ENCODE results near the gene HOXC9.

Gene HOXC9

DNA sequence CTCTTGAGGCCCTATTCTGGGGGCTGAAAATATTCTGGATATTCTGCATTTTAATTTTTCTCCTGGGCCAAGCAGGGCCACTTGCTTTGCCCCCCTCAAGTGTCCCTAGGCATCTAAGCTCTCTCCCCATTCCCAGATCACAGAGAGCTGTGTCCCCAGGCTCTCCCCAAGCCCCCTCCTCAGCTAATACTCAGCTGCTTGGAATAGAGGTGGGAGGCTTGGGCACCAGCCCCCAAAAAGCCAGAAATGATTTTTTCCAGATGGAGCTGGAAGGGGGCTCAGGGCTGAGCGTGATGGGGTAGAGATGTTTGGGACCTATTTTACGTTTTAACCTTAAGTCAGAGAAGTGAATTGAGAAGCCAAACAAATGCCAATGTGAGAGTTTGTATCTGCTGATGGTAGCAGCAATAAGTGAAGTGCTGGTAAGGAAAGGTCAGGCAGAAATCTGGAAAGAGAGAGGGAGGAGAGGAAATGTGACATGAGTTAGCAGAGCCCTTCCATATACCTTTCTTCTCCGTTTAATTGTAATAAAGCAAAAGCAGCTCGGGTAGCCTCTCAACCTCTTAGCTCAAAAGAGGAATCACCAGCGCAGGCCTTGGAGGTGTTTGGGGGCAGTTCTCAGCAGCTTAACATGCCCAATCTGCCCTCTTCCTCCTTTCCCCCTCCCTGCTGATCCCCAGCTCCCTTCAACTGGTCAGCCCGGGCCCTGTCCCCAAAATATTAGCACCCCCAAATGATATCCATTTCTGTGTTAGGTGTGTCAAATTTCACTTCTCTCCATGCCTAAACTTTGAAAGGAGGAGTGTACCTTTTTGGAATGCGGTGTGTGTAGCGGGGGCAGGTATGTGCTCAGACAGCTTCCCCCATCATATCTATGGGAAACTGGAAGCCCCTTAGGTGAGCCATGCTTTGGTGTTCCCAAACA, 23.3 kb downstream of the HOXC9 start:
- no peak overlapping the region for H3K27ac ChIP-seq
- TF ChIP-seq CTCF (IDR thresholded peaks at IDR 0.05) (no peak), ZFX (IDR thresholded peaks at IDR 0.05; ENCODE audit: borderline replicate concordance) (no peak)

DNA sequence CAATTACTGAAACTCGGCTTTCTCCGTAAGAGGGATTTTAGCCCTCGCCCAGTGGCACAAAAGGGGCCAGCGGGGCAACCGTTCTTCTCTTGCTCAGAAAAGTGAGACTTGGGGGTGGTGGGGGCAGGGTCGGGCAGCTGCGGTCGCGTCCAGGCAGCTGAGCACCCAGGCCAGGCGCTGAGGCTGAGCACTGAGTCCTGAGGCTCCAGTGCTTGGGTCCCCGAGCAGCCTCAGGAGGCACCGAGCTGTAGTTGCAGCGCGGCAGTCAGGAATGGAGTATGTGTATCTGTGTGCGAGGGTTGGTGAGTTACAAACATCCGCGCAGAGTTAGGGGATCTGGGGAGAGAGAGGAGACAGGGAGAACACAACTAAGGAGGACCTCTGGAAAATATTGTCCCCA, 24.2 kb downstream of the HOXC9 start:
- no peak overlapping the region for H3K27ac ChIP-seq
- TF ChIP-seq CTCF (IDR thresholded peaks at IDR 0.05): no peak
- TF ChIP-seq ZFX (IDR thresholded peaks at IDR 0.05; ENCODE audit: borderline replicate concordance): no peak

DNA sequence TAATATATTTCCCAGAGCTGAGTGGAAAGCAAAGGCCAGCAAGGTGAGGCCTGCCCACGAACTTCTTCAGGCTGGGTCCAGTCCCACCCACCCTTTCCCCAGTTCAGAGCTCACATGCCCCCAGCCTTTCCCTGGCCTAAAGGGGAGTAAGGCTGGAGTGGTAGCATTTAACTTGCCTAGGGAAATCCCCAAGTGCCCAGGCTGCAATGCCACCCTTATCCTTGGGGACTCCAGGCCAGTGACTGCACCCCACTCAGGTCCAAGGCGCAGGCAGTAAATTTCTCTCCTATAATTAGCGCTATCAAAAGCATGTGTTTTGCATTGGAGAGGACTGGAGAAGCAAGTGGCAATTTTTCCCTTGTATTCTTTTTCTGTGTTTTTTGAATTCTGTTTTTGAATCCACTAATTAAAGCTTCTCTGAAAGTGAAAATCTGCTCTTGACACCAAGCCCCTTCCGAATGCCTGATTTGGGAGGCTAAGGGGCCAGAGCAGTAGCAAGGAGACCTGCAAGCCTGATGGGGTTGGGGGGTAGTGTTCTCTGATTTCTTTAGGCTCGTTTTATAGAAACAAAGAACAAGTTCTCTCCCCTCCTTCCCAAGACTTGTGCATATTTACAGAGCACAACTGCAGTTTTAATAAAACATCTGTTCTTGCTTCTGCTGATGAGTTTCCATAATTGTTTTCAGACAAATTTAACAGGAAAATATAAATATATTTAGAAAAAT, 24.8 kb downstream of the HOXC9 start:
- no peak for TF ChIP-seq CTCF (IDR thresholded peaks at IDR 0.05)
- no peak for TF ChIP-seq ZFX (IDR thresholded peaks at IDR 0.05; ENCODE audit: borderline replicate concordance)
- H3K27ac ChIP-seq: no peak overlapping the region

- no peak overlapping the region for H3K27ac ChIP-seq
- TF ChIP-seq ZFX (IDR thresholded peaks at IDR 0.05; ENCODE audit: borderline replicate concordance) (no peak), CTCF (IDR thresholded peaks at IDR 0.05) (no peak)
Measured at GRCh38 chr12:54025499-54026405, 25.8 kb downstream of the HOXC9 start.

GRCh38 chr12:54026640-54027441, 26.9 kb downstream of the HOXC9 start:
- H3K27ac ChIP-seq: no peak overlapping the region
- TF ChIP-seq CTCF (IDR thresholded peaks at IDR 0.05): no peak
- TF ChIP-seq ZFX (IDR thresholded peaks at IDR 0.05; ENCODE audit: borderline replicate concordance): no peak

- H3K27ac ChIP-seq: no peak overlapping the region
Measured at GRCh38 chr12:54027442-54027786, 27.5 kb downstream of the HOXC9 start.

More at GRCh38 chr12:54027442-54027786, 27.5 kb downstream of the HOXC9 start:
- no peak for TF ChIP-seq CTCF (IDR thresholded peaks at IDR 0.05)
- no peak for TF ChIP-seq ZFX (IDR thresholded peaks at IDR 0.05; ENCODE audit: borderline replicate concordance)

All from 22Rv1 (cell line).